Measurements from ENCODE around the gene NMUR1. TPM values are rescaled to one million over a fixed set of nuclear protein-coding genes. Genes with fewer than 3 reads are reported as not detected.

The NMUR1 gene
- polyA plus RNA-seq, 1 donor = 0.37 TPM

GRCh38 chr2:231483398-231484329 lies 46.6 kb downstream of the NMUR1 start:
- DNase-seq = peak; percentile 42

GRCh38 chr2:231482806-231483391 lies 47.3 kb downstream of the NMUR1 start:
- peak; percentile 75 for DNase-seq

- no peak for DNase-seq
Measured at GRCh38 chr2:231480781-231481180, 49.5 kb downstream of the NMUR1 start.

DNA sequence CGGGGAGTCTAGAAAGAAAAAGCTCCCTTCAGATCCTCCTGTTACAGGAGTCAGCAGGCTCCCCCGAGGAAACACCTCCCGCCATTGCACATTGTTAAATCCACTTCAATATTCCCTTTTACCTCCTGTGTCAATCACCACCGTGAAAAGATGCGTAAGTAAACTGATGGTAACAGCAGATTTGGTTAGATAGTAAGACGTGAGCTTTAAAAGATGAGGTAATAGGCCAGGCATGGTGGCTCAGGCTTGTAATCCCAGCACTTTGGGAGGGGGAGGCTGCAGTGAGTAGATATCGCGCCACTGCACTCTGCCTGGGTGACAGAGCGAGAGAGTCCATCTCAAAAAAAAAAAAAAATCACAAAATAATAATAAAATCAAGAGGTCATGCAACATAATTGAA lies 50.8 kb downstream of the NMUR1 start:
- DNase-seq = no peak

- DNase-seq = no peak
Measured at GRCh38 chr2:231476920-231477319, 53.3 kb downstream of the NMUR1 start.

DNA sequence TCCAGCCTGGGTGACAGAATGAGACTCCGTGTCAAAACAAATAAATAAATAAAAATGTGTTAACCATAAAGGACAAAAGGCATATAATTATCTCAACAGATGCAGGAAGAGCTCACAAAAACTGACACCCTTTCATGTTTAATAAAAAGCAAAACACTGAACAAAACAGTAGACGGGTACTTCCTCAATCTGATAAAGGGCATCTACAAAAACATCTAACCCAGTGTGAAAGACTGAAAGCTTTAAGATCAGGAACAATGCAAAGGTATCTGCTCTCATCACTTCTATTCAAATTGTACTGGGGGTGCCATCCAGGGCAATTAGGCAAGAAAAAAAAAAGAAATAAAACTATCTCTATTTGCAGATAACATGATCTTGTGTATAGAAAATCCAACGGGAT lies 54.3 kb downstream of the NMUR1 start:
- DNase-seq = no peak

Other genes with a start within 250 kb of the NMUR1 start
- 0.68 TPM for gene B3GNT7, start 134.7 kb downstream of the NMUR1 start, polyA plus RNA-seq (ENCODE audit: insufficient read length)
- gene NCL, start 66.0 kb downstream of the NMUR1 start, polyA plus RNA-seq (ENCODE audit: insufficient read length) = 613 TPM
- not detected for gene TEX44, start 62.4 kb upstream of the NMUR1 start, polyA plus RNA-seq (ENCODE audit: insufficient read length)
- gene PTMA, start 178.1 kb upstream of the NMUR1 start, polyA plus RNA-seq (ENCODE audit: insufficient read length) = 558 TPM

Data from hindlimb muscle (tissue), 1 donor.